ENCODE measurements around the gene ZNF780B.
"Not testable (repeated sequence)": the region's sequence is repeated elsewhere in the genome, so short reads cannot be mapped to it uniquely, and the experiment has no call there.

Gene ZNF780B

GRCh38 chr19:40055832-40056504 is at the start of gene ZNF780B:
ZNF780B (minus strand) TSS chr19:40056231; CDS start chr19:40050332, 5,899 bp downstream.
- DNase-seq, result no peak

GRCh38 chr19:40104754-40105153 is 48.7 kb upstream of the ZNF780B start:
- DNase-seq, result no peak

GRCh38 chr19:40103600-40103999 is 47.6 kb upstream of the ZNF780B start:
- DNase-seq, result no peak

- DNase-seq, result no peak
These were observed 45.8 kb upstream of the ZNF780B start for GRCh38 chr19:40101813-40102212.

GRCh38 chr19:40093416-40093815 is 37.4 kb upstream of the ZNF780B start:
- DNase-seq, result no peak

- DNase-seq, result no peak
These were observed 35.4 kb upstream of the ZNF780B start for GRCh38 chr19:40091205-40092129.

GRCh38 chr19:40090241-40091204 is 34.5 kb upstream of the ZNF780B start, which contains the start of gene ZNF780A:
ZNF780A (minus strand) TSS chr19:40090943; CDS start chr19:40084753, 6,190 bp downstream.
- DNase-seq, result no peak

- no peak for DNase-seq
These were observed 33.4 kb upstream of the ZNF780B start for GRCh38 chr19:40089462-40089861.

GRCh38 chr19:40088299-40089047 is 32.4 kb upstream of the ZNF780B start:
- DNase-seq, result no peak

GRCh38 chr19:40084948-40085347 is 28.9 kb upstream of the ZNF780B start:
- no peak for DNase-seq

- no peak for DNase-seq
These were observed 25.4 kb upstream of the ZNF780B start for GRCh38 chr19:40081411-40081810.

GRCh38 chr19:40080289-40080688 is 24.3 kb upstream of the ZNF780B start:
- no peak for DNase-seq

- DNase-seq, result no peak
These were observed 22.3 kb upstream of the ZNF780B start for GRCh38 chr19:40078377-40078776.

GRCh38 chr19:40070058-40070457 is 14.0 kb upstream of the ZNF780B start:
- DNase-seq, result no peak

GRCh38 chr19:40059624-40060023 is 3.6 kb upstream of the ZNF780B start:
- no peak for DNase-seq

GRCh38 chr19:40057166-40057565 is 1.1 kb upstream of the ZNF780B start:
- DNase-seq, result no peak

GRCh38 chr19:40056505-40056904 is 474 bp upstream of the ZNF780B start:
- no peak for DNase-seq

- no peak for DNase-seq
These were observed 982 bp downstream of the ZNF780B start for GRCh38 chr19:40055049-40055448.

GRCh38 chr19:40054632-40055031 is 1.4 kb downstream of the ZNF780B start:
- DNase-seq, result no peak

GRCh38 chr19:40053491-40053890 is 2.5 kb downstream of the ZNF780B start:
- no peak for DNase-seq

- DNase-seq, result not testable (repeated sequence)
These were observed 14.3 kb downstream of the ZNF780B start for GRCh38 chr19:40041718-40042117.

- not testable (repeated sequence) for DNase-seq
These were observed 18.0 kb downstream of the ZNF780B start for GRCh38 chr19:40038047-40038446.

Data from SIG-M5 (cell line).